ENCODE measurements around the gene ZDHHC4. TPM values are rescaled to one million over a fixed set of nuclear protein-coding genes. Genes with fewer than 3 reads are reported as not detected.
A peak's percentile ranks its signal among the peaks of the same experiment; 100 is the strongest.
"Not testable (repeated sequence)": the region's sequence is repeated elsewhere in the genome, so short reads cannot be mapped to it uniquely, and the experiment has no call there.

ZDHHC4 gene
- total and polyA plus RNA-seq, 2 experiments from 2014 or later = 55.4 to 72.6 TPM

DNA sequence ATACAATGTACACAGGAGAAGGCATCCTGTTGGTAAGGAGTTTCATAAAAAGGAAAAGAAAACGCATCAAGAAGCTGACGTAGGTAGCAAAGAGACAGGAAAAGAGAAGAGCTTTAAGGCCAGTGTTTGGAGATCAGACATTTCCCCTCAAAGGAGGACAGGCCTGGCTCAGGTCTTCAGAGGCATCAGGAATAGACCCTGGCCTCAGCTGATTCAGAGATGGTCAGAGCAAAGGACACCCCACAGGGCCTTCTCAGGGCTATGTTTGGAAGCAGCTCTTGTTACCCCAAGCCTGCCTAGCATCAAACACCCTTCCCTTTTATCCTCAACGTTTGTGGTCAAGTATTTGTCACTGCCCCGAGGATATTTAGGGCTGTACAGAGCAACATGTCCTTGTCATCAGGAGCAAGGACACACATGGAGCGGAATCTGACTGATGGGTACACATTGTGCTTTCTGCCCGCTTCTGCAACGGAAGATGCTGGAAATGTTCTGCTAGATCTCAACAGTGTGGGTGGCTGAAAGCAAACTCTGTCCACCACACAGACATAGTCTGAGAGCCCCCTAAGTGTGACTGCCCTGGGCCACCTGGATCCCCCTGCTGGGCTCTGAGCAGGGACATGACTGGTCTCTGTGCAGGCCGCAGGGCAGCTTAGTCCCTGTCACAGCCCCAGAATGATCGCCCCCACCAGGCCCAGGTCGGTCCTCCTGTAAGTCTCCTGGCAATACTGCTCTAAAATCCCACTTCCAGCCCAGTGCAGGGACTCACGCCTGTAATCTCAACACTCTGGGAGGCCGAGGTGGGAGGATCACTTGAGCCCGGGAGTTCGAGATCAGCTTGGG is 1.0 kb upstream of the ZDHHC4 start:
- Histone ChIP-seq H3K4me3 (peak overlapping the region; percentile 62), H3K9me2 (ENCODE audit: insufficient read depth) (no peaks in the 10 kb centered on the region), H3F3A (ENCODE audit: insufficient read depth) (no peaks in the 10 kb centered on the region), H3K79me2 (ENCODE audit: insufficient read depth) (0 out of 2 replicates have a peak, but pooled peaks cover 6% of the 10 kb centered on the region), H3K4me1 (ENCODE audit: insufficient read depth) (0 out of 2 replicates have a peak, but pooled peaks cover 6% of the 10 kb centered on the region), H3K9me3 (ENCODE audit: low read depth) (no peaks in the 10 kb centered on the region), H3K9ac (peak overlapping the region; percentile 95; the same call in 1 of the 2 replicates), H3K27ac (no peak overlapping the region), H3K27me3 (replicated peaks; ENCODE audit: insufficient read depth) (no peaks in the 10 kb centered on the region), H3K36me3 (ENCODE audit: low read depth) (no peaks in the 10 kb centered on the region), H2AFZ (no peak overlapping the region), H3K4me2 (ENCODE audit: unreplicated experiment) (peak overlapping the region; percentile 79), H4K20me1 (ENCODE audit: insufficient read depth) (no peaks in the 10 kb centered on the region)
- no peak for DNase-seq
- 63 to 65% methylated on average over 14 of the region's 14 CpGs for WGBS, 2 experiments (ENCODE audit: low coverage in 1 of 2, low lambda C conversion rate in 2 of 2, missing lambda C conversion rate in 2 of 2)
- in situ Hi-C loops (cut with MboI) = loop anchor here (25.0 kb wide), 1 partner anchor 361 kb away; no protein-coding TSS in a partner anchor
- TF ChIP-seq EZH2 (IDR thresholded peaks at IDR 0.05; ENCODE audit: insufficient read depth, poor library complexity, severe bottlenecking) = no peak

DNA sequence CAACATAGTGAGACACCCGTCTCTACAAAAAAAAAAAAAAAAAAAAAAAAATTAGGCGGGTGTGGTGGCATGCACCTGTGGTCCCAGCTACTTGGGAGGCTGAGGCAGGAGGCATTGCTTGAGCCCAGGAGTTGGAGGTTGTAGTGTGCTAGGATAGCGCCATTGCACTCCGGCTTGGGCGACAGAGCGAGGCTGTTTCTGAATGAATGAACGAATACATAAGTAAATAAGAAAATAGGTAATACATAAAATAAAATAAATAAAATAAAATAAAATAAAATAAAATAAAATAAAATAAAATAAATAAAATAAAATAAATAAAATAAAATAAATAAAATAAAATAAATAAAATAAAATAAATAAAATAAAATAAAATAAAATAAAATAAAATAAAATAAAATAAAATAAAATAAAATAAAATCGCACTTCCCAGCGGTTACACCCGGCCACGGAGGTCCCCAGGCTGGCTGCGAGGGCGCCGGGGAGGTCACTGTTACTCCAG is 336 bp upstream of the ZDHHC4 start:
- H3K4me2 ChIP-seq (ENCODE audit: unreplicated experiment) = peak overlapping the region; percentile 79
- not testable (repeated sequence) for H3K36me3 ChIP-seq (ENCODE audit: low read depth); H3K4me1 ChIP-seq (ENCODE audit: insufficient read depth); H3F3A ChIP-seq (ENCODE audit: insufficient read depth); H3K27me3 ChIP-seq (replicated peaks; ENCODE audit: insufficient read depth); H3K9me3 ChIP-seq (ENCODE audit: low read depth); H4K20me1 ChIP-seq (ENCODE audit: insufficient read depth); H3K79me2 ChIP-seq (ENCODE audit: insufficient read depth); H3K9me2 ChIP-seq (ENCODE audit: insufficient read depth)
- DNase-seq = peak; percentile 18
- peak overlapping the region; percentile 91 for H3K27ac ChIP-seq
- 21 to 31% methylated on average over 14 of the region's 14 CpGs for WGBS, 2 experiments (ENCODE audit: low coverage in 1 of 2, low lambda C conversion rate in 2 of 2, missing lambda C conversion rate in 2 of 2)
- peak overlapping the region; percentile 88 for H3K4me3 ChIP-seq
- in situ Hi-C loops (cut with MboI) = loop anchor here (25.0 kb wide), 1 partner anchor 360 kb away; no protein-coding TSS in a partner anchor
- H3K9ac ChIP-seq = peak overlapping the region; percentile 95
- peak overlapping the region; percentile 95 for H2AFZ ChIP-seq

DNA sequence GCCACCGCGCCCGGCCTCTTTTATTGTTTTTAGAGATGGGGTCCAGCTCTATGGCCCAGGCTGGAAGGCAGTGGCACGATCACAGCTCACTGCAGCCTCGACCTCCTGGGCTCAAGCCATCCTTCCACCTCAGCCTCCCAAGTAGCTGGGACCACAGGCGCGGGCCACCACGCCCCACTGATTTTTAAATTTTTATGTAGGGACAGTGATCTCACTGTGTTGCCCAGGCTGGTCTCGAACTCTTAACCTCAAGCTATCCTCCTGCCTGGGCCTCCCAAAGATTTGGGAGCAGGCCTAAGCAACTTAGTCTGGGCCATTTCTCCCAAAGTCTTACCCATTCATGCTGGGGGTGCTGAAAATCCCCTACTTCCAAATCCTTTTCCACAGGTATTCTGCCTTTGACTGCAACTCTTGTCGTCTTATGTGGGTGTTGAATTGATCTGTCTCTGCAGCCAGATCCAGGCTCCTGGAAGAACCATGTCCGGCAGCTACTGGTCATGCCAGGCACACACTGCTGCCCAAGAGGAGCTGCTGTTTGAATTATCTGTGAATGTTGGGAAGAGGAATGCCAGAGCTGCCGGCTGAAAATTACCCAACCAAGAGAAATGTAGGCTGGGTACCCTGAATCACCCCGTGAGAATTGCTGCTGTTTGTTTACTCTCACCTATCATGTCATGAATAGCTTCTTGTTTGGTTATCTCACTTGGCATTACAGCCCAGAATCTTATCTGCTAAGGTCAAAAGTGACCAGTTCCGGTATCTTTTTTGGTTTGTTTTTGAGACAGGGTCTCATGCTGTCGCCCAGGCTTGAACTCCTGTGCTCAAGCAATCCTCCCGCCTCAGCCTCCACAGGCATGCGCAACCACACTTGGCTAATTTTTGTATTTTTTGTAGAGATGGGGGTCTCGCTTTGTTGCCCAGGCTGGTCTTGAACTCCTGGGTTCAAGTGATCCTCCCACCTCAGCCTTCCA is 1.1 kb downstream of the ZDHHC4 start:
- Histone ChIP-seq H3K4me3 (peak overlapping the region; percentile 88), H3K27ac (peak overlapping the region; percentile 91), H4K20me1 (ENCODE audit: insufficient read depth) (no peaks in the 10 kb centered on the region), H3F3A (ENCODE audit: insufficient read depth) (no peaks in the 10 kb centered on the region), H3K79me2 (ENCODE audit: insufficient read depth) (0 out of 2 replicates have a peak, but pooled peaks cover 6% of the 10 kb centered on the region), H3K27me3 (replicated peaks; ENCODE audit: insufficient read depth) (no peaks in the 10 kb centered on the region), H3K4me2 (ENCODE audit: unreplicated experiment) (peak overlapping the region; percentile 79), H3K36me3 (ENCODE audit: low read depth) (peaks cover 5% of the 10 kb centered on the region; the same call in 1 of the 2 replicates), H3K9me2 (ENCODE audit: insufficient read depth) (no peaks in the 10 kb centered on the region), H2AFZ (peak overlapping the region; percentile 95), H3K4me1 (ENCODE audit: insufficient read depth) (0 out of 2 replicates have a peak, but pooled peaks cover 6% of the 10 kb centered on the region), H3K9me3 (ENCODE audit: low read depth) (no peaks in the 10 kb centered on the region), H3K9ac (peak overlapping the region; percentile 95)
- WGBS, 2 experiments (ENCODE audit: low coverage in 1 of 2, low lambda C conversion rate in 2 of 2, missing lambda C conversion rate in 2 of 2) = 85 to 88% methylated on average over 16 to 18 of the region's 18 CpGs
- peak; percentile 35 for DNase-seq
- in situ Hi-C loops (cut with MboI) = loop anchor here (25.0 kb wide), 1 partner anchor 359 kb away; no protein-coding TSS in a partner anchor
- TF ChIP-seq EZH2phosphoT487 (IDR thresholded peaks at IDR 0.05; ENCODE audit: insufficient read depth, low read depth) (no peak), EZH2 (IDR thresholded peaks at IDR 0.05; ENCODE audit: insufficient read depth, poor library complexity, severe bottlenecking) (no peak)

DNA sequence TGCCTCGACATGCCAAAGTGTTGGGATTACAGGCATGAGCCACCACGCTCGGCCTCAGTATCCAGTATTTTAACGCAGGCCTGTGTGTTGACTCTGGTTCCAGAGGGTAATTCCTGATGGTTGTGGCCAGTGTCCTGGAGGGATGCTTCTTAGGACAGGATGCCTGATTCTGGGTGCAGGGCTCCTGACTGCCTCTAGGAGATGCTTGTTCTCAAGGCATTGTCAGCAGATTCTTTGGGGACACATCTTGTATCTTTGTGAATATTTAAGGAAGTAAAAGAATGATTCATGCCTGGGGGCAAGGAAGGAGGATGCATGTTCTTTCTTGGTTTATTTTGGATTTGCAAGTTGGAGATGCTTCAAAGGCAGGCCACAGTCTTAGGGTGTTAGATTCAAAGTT is 2.2 kb downstream of the ZDHHC4 start:
- Histone ChIP-seq H3K36me3 (ENCODE audit: low read depth) (peaks cover 5% of the 10 kb centered on the region; the same call in 1 of the 2 replicates), H3K9me2 (ENCODE audit: insufficient read depth) (no peaks in the 10 kb centered on the region), H3K79me2 (ENCODE audit: insufficient read depth) (0 out of 2 replicates have a peak, but pooled peaks cover 6% of the 10 kb centered on the region), H3K4me3 (no peak overlapping the region), H4K20me1 (ENCODE audit: insufficient read depth) (no peaks in the 10 kb centered on the region), H3K9me3 (ENCODE audit: low read depth) (no peaks in the 10 kb centered on the region), H3K4me1 (ENCODE audit: insufficient read depth) (0 out of 2 replicates have a peak, but pooled peaks cover 6% of the 10 kb centered on the region), H3K27me3 (replicated peaks; ENCODE audit: insufficient read depth) (no peaks in the 10 kb centered on the region), H3K27ac (no peak overlapping the region), H2AFZ (no peak overlapping the region), H3F3A (ENCODE audit: insufficient read depth) (no peaks in the 10 kb centered on the region), H3K9ac (no peak overlapping the region), H3K4me2 (ENCODE audit: unreplicated experiment) (no peak overlapping the region)
- peak; percentile 54 for DNase-seq
- in situ Hi-C loops (cut with MboI) = loop anchor here (25.0 kb wide), 1 partner anchor 358 kb away; no protein-coding TSS in a partner anchor
- 98 to 100% methylated on average over 4 of the region's 4 CpGs for WGBS, 2 experiments (ENCODE audit: low coverage in 1 of 2, low lambda C conversion rate in 2 of 2, missing lambda C conversion rate in 2 of 2)
- no peak for TF ChIP-seq EZH2 (IDR thresholded peaks at IDR 0.05; ENCODE audit: insufficient read depth, poor library complexity, severe bottlenecking)
- no peak for TF ChIP-seq EZH2phosphoT487 (IDR thresholded peaks at IDR 0.05; ENCODE audit: insufficient read depth, low read depth)

- H3K9me2 ChIP-seq (ENCODE audit: insufficient read depth); H3K27ac ChIP-seq; H3K36me3 ChIP-seq (ENCODE audit: low read depth); H3K9me3 ChIP-seq (ENCODE audit: low read depth); H3F3A ChIP-seq (ENCODE audit: insufficient read depth); H3K9ac ChIP-seq; H4K20me1 ChIP-seq (ENCODE audit: insufficient read depth); H3K27me3 ChIP-seq (replicated peaks; ENCODE audit: insufficient read depth); H3K4me3 ChIP-seq; H3K4me2 ChIP-seq (ENCODE audit: unreplicated experiment); DNase-seq; H2AFZ ChIP-seq; H3K79me2 ChIP-seq (ENCODE audit: insufficient read depth); H3K4me1 ChIP-seq (ENCODE audit: insufficient read depth): not testable (repeated sequence)
- WGBS, 2 experiments (ENCODE audit: low coverage in 1 of 2, low lambda C conversion rate in 2 of 2, missing lambda C conversion rate in 2 of 2) = 86 to 89% methylated on average over 7 to 8 of the region's 8 CpGs
- in situ Hi-C loops (cut with MboI) = loop anchor here (25.0 kb wide), 1 partner anchor 351 kb away; no protein-coding TSS in a partner anchor
These were observed 8.6 kb downstream of the ZDHHC4 start for GRCh38 chr7:6585746-6586432.

Measured in GM23248 (cell line).